Upper lobe of left lung (tissue), 4 donors: ENCODE data around the gene USP10.

ENCODE experiments used
- EP300 ChIP-seq, 4 donors: sonication (generic); formaldehyde crosslinking; IDR thresholded peaks; one replicate each; pipeline ENCODE4 v1.5.1; 2017; ENCODE audit warnings: antibody characterized with exemption in 4 of 4, control low read depth in 2 of 4
- POLR2A ChIP-seq, 4 donors: fragments of 450-650 bp; IDR thresholded peaks; one replicate each; pipeline ENCODE4 v1.5.1; 2016 to 2017; ENCODE audit warnings: antibody characterized with exemption in 4 of 4, mild to moderate bottlenecking in 2 of 4
- POLR2AphosphoS5 ChIP-seq, 2 donors: sonication (generic); formaldehyde crosslinking; IDR thresholded peaks; one replicate each; pipeline ENCODE4 v1.5.1; 2017; ENCODE audit warnings: antibody characterized with exemption in 2 of 2
- TF ChIP-seq, protein P1 (sequence below), 6 experiments: fragments of 450-650 bp in 4 of 6; fragments of 200-600 bp in 2 of 6; sonication (generic) in 2 of 6; IDR thresholded peaks; one replicate each; pipeline ENCODE4 v1.5.1; 2016 to 2019; ENCODE audit warnings: antibody characterized with exemption in 6 of 6

DNA sequence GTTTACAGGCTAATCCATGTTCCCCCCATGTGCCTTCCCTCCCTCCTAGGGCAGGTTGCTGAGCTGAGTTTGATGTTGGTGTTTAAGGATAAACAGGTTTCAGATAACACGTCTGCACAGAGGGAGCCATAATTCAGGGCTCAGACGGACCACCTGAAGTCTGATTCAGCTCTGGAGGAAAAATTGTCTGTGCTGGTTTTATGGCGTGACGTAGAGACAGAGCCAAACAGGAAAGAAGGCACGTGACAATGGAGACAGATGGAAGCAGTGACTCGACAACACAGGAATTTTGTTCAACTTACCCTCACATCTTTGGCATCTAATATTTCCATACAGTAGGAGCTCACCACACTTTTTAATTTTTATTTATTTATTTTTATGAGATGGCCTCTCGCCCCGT lies 10.7 kb upstream of the USP10 start:
- TF ChIP-seq, protein P1, sequence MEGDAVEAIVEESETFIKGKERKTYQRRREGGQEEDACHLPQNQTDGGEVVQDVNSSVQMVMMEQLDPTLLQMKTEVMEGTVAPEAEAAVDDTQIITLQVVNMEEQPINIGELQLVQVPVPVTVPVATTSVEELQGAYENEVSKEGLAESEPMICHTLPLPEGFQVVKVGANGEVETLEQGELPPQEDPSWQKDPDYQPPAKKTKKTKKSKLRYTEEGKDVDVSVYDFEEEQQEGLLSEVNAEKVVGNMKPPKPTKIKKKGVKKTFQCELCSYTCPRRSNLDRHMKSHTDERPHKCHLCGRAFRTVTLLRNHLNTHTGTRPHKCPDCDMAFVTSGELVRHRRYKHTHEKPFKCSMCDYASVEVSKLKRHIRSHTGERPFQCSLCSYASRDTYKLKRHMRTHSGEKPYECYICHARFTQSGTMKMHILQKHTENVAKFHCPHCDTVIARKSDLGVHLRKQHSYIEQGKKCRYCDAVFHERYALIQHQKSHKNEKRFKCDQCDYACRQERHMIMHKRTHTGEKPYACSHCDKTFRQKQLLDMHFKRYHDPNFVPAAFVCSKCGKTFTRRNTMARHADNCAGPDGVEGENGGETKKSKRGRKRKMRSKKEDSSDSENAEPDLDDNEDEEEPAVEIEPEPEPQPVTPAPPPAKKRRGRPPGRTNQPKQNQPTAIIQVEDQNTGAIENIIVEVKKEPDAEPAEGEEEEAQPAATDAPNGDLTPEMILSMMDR (IDR thresholded peaks at IDR 0.05) = no peak
- TF ChIP-seq POLR2AphosphoS5 (IDR thresholded peaks at IDR 0.05) (no peak), POLR2A (IDR thresholded peaks at IDR 0.05) (no peak), EP300 (IDR thresholded peaks at IDR 0.05) (no peak)
